K562 (cell line): ENCODE measurements around the gene ATP6V0C. TPM values are rescaled to one million over a fixed set of nuclear protein-coding genes. Genes with fewer than 3 reads are reported as not detected.

Experiments
- BACH1 ChIP-seq: fragments of 200-800 bp; sonication (Bioruptor generic); IDR thresholded peaks from 2 replicates; pipeline ENCODE4 v1.6.1; 2016; ENCODE audit warnings: missing genetic modification characterization, missing compliant biosample characterization
- C11orf30 ChIP-seq: fragments of 450-650 bp; IDR thresholded peaks from 2 replicates; pipeline ENCODE4 v1.6.1; 2016; ENCODE audit warnings: low read depth, mild to moderate bottlenecking
- CHD1 ChIP-seq: fragments of 200-600 bp; sonication (generic); IDR thresholded peaks from one replicate; pipeline ENCODE4 v1.6.1; 2012; ENCODE audit warnings: mild to moderate bottlenecking, moderate library complexity, low read length, inconsistent platforms
- HNRNPH1 ChIP-seq: fragments of 200-400 bp; formaldehyde crosslinking; optimal IDR thresholded peaks from 2 replicates; pipeline ENCODE3; 2017; ENCODE audit warnings: low read depth, mild to moderate bottlenecking, low read length, moderate library complexity
- MTA3 ChIP-seq: fragments of 450-650 bp; formaldehyde crosslinking; IDR thresholded peaks from 2 replicates; pipeline ENCODE4 v1.6.1; 2017; ENCODE audit warnings: mild to moderate bottlenecking, borderline replicate concordance
- NONO ChIP-seq, 2 experiments: fragments of 200-400 bp in 1 of 2; fragments of 450-650 bp in 1 of 2; formaldehyde crosslinking in 1 of 2; IDR thresholded peaks; 2 replicates each; pipeline ENCODE4 v1.6.1; 2017; ENCODE audit warnings: low read depth in 2 of 2, mild to moderate bottlenecking in 2 of 2, moderate library complexity in 2 of 2, low read length in 1 of 2
- NRF1 ChIP-seq, 2 experiments: fragments of 450-650 bp; IDR thresholded peaks in 1 of 2; conservative IDR thresholded peaks in 1 of 2; 2 replicates each; pipeline ENCODE4 v1.6.1; 2014; ENCODE audit warnings: mild to moderate bottlenecking in 2 of 2
- PYGO2 ChIP-seq: fragments of 450-650 bp; IDR thresholded peaks from 2 replicates; pipeline ENCODE4 v1.6.1; 2016; ENCODE audit warnings: mild to moderate bottlenecking, missing genetic modification characterization, moderate library complexity, missing compliant biosample characterization
- TEAD4 ChIP-seq, 2 experiments: sonication (generic) in 1 of 2; formaldehyde crosslinking in 1 of 2; IDR thresholded peaks; 2 replicates each; pipeline versions ENCODE4 v1.6.1 to v1.8.0; 2012 to 2022; ENCODE audit warnings: borderline replicate concordance in 1 of 2, inconsistent platforms in 1 of 2, low read length in 1 of 2, mild to moderate bottlenecking in 1 of 2, missing genetic modification reagents in 1 of 2
- polyA plus RNA-seq, 8 experiments: library from polyadenylated mRNA; depleted of rRNA in 4 of 8; stranded (reverse) in 5 of 8; unstranded in 3 of 8; fragments of >200 nt; fragmentation: Nextera tagmentation in 2 of 8; fragmentation: Illumina TruSeq in 1 of 8; extraction: Ambion mirVana in 2 of 8; extraction: Trizol in 1 of 8; gene quantifications; 2 replicates each; pipeline versions ENCODE4 v1.2.1 to v1.2.3, GENCODE V29; 2011 to 2014; ENCODE audit warnings: inconsistent platforms in 1 of 8, missing spikeins in 1 of 8
- total RNA-seq, 7 experiments: library from RNA; depleted of rRNA in 6 of 7; stranded (reverse); fragments of >200 nt in 6 of 7; fragmentation: Illumina TruSeq in 2 of 7; extraction: Trizol in 2 of 7; gene quantifications; 2 replicates each; pipeline versions ENCODE4 v1.2.1 to v1.2.3, GENCODE V29; 2011 to 2021; ENCODE audit warnings: low replicate concordance in 1 of 7
- TF ChIP-seq, protein P1 (sequence below), 2 experiments: IDR thresholded peaks; 2 replicates each; pipeline ENCODE4 v1.6.1; 2012; ENCODE audit warnings: improper control_type of control experiment in 2 of 2, low read depth in 2 of 2, low read length in 2 of 2, borderline replicate concordance in 1 of 2
- TF ChIP-seq, protein P2 (sequence below): fragments of 450-650 bp; IDR thresholded peaks from 2 replicates; pipeline ENCODE4 v1.6.1; 2016; ENCODE audit warnings: low read depth
- TF ChIP-seq, protein P3 (sequence below): sonication (generic); formaldehyde crosslinking; IDR thresholded peaks from 2 replicates; pipeline ENCODE4 v1.8.1; 2023; ENCODE audit warnings: mild to moderate bottlenecking, missing genetic modification reagents
- TF ChIP-seq, protein P4 (sequence below): sonication (generic); formaldehyde crosslinking; IDR thresholded peaks from 2 replicates; pipeline ENCODE4 v1.9.0; 2022; ENCODE audit warnings: mild to moderate bottlenecking, missing genetic modification reagents

The ATP6V0C gene
- total and polyA plus RNA-seq, 9 of the 15 experiments (the other 6 are each of a cell fraction or from before 2014, with no cell fraction given): 2.9 to 228 (median 22.7) TPM

DNA sequence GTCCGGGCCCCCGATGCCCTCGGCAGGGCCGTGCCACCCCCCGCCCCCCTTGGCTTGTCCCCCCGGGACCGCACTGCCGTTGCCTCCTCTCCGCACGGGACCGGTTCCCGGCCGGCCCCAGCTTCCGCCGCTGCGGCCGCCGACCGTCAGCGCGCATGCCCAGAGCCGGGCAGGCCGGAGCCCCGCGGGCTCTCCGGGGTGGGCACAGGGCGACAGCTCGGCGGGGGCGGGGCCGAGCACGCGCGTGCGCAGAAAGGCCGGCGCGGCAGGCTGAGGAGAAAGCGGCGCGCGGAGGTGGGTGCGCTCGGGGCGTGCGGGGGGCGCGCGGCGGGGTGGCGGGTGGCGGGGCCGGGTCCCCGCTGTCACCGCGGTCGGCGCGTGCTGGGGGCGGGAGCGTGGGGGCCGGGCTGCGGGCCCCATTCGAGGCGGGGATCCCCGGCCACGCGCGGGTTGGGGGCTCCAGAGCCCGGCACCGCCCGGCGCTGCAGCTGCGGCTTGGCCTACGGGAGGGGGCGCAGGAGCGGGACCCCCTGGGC is 38.8 kb upstream of the ATP6V0C start, which contains the start of gene TBC1D24 (continued):
- TF ChIP-seq, protein P1, sequence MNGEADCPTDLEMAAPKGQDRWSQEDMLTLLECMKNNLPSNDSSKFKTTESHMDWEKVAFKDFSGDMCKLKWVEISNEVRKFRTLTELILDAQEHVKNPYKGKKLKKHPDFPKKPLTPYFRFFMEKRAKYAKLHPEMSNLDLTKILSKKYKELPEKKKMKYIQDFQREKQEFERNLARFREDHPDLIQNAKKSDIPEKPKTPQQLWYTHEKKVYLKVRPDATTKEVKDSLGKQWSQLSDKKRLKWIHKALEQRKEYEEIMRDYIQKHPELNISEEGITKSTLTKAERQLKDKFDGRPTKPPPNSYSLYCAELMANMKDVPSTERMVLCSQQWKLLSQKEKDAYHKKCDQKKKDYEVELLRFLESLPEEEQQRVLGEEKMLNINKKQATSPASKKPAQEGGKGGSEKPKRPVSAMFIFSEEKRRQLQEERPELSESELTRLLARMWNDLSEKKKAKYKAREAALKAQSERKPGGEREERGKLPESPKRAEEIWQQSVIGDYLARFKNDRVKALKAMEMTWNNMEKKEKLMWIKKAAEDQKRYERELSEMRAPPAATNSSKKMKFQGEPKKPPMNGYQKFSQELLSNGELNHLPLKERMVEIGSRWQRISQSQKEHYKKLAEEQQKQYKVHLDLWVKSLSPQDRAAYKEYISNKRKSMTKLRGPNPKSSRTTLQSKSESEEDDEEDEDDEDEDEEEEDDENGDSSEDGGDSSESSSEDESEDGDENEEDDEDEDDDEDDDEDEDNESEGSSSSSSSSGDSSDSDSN (IDR thresholded peaks at IDR 0.05; ENCODE audit: borderline replicate concordance in 1 of 2, low read depth in 2 of 2, low read length in 2 of 2): peak in 1 of 2 experiments; percentile 7; a peak in 1 of 4 replicates
- TF ChIP-seq TEAD4 (IDR thresholded peaks at IDR 0.05; ENCODE audit: low read length) (no peak), TEAD4 (CRISPR knock-in tag; IDR thresholded peaks at IDR 0.05; ENCODE audit: borderline replicate concordance) (no peak), NONO (IDR thresholded peaks at IDR 0.05; ENCODE audit: low read depth in 2 of 2, low read length in 1 of 2) (no peak; a peak in 1 of 4 replicates), C11orf30 (no peak), BACH1 (no peak), MTA3 (no peak), NRF1 (conservative IDR thresholded peaks at IDR 0.05 in 1 of 2, IDR thresholded peaks at IDR 0.05 in 1 of 2) (peak; percentile 88 to 89), CHD1 (no peak), PYGO2 (tag) (no peak), HNRNPH1 (no peak)
- TF ChIP-seq, protein P2, sequence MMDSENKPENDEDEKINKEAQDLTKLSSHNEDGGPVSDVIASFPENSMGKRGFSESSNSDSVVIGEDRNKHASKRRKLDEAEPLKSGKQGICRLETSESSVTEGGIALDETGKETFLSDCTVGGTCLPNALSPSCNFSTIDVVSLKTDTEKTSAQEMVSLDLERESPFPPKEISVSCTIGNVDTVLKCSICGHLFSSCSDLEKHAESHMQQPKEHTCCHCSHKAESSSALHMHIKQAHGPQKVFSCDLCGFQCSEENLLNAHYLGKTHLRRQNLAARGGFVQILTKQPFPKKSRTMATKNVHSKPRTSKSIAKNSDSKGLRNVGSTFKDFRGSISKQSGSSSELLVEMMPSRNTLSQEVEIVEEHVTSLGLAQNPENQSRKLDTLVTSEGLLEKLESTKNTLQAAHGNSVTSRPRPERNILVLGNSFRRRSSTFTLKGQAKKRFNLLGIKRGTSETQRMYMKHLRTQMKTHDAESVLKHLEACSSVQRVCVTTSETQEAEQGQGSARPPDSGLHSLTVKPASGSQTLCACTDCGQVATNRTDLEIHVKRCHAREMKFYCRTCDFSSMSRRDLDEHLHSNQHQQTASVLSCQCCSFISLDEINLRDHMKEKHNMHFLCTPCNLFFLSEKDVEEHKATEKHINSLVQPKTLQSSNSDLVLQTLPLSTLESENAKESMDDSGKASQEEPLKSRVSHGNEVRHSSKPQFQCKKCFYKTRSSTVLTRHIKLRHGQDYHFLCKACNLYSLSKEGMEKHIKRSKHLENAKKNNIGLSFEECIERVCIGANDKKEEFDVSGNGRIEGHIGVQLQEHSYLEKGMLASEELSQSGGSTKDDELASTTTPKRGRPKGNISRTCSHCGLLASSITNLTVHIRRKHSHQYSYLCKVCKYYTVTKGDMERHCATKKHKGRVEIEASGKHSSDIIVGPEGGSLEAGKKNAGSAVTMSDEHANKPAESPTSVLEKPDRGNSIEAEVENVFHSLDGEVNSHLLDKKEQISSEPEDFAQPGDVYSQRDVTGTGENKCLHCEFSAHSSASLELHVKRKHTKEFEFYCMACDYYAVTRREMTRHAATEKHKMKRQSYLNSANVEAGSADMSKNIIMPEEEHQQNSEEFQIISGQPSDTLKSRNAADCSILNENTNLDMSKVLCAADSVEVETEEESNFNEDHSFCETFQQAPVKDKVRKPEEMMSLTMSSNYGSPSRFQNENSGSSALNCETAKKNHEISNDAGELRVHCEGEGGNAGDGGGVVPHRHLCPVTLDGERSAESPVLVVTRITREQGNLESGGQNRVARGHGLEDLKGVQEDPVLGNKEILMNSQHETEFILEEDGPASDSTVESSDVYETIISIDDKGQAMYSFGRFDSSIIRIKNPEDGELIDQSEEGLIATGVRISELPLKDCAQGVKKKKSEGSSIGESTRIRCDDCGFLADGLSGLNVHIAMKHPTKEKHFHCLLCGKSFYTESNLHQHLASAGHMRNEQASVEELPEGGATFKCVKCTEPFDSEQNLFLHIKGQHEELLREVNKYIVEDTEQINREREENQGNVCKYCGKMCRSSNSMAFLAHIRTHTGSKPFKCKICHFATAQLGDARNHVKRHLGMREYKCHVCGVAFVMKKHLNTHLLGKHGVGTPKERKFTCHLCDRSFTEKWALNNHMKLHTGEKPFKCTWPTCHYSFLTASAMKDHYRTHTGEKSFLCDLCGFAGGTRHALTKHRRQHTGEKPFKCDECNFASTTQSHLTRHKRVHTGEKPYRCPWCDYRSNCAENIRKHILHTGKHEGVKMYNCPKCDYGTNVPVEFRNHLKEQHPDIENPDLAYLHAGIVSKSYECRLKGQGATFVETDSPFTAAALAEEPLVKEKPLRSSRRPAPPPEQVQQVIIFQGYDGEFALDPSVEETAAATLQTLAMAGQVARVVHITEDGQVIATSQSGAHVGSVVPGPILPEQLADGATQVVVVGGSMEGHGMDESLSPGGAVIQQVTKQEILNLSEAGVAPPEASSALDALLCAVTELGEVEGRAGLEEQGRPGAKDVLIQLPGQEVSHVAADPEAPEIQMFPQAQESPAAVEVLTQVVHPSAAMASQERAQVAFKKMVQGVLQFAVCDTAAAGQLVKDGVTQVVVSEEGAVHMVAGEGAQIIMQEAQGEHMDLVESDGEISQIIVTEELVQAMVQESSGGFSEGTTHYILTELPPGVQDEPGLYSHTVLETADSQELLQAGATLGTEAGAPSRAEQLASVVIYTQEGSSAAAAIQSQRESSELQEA: no peak
- TF ChIP-seq, protein P3, sequence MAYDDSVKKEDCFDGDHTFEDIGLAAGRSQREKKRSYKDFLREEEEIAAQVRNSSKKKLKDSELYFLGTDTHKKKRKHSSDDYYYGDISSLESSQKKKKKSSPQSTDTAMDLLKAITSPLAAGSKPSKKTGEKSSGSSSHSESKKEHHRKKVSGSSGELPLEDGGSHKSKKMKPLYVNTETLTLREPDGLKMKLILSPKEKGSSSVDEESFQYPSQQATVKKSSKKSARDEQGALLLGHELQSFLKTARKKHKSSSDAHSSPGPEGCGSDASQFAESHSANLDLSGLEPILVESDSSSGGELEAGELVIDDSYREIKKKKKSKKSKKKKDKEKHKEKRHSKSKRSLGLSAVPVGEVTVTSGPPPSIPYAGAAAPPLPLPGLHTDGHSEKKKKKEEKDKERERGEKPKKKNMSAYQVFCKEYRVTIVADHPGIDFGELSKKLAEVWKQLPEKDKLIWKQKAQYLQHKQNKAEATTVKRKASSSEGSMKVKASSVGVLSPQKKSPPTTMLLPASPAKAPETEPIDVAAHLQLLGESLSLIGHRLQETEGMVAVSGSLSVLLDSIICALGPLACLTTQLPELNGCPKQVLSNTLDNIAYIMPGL (CRISPR knock-in tag): no peak
- TF ChIP-seq, protein P4, sequence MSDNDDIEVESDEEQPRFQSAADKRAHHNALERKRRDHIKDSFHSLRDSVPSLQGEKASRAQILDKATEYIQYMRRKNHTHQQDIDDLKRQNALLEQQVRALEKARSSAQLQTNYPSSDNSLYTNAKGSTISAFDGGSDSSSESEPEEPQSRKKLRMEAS (CRISPR knock-in tag): no peak
